Activated T-helper 1 cell treated with Interleukin-2 at 50 U/mL for 16 hours (primary cell): ENCODE data around the gene HECTD4.
"Not testable (repeated sequence)": the region's sequence is repeated elsewhere in the genome, so short reads cannot be mapped to it uniquely, and the experiment has no call there.

Experiments used
- DNase-seq: peaks from one replicate; pipeline ENCODE4 v3.0.0-alpha.2; 2020; ENCODE audit warnings: low read depth

HECTD4 gene

DNA sequence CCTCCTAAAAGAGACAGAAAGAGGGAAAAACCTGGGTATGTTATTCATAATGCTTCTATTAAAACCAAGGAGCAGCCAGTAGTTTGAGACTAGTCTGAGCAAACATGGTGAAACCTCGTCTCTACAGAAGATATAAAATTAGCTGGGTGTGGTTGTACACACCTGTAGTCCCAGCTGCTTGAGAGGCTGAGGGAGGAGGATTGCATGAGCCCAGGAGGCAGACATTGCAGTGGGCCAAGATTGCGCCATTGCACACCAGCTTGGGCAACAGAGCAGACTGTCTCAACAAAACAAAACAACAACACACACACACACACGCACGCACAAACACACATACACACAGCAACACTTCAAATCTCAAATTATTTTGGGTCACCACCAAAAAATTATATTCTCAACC lies 27.8 kb downstream of the HECTD4 start:
- DNase-seq = no peak

DNA sequence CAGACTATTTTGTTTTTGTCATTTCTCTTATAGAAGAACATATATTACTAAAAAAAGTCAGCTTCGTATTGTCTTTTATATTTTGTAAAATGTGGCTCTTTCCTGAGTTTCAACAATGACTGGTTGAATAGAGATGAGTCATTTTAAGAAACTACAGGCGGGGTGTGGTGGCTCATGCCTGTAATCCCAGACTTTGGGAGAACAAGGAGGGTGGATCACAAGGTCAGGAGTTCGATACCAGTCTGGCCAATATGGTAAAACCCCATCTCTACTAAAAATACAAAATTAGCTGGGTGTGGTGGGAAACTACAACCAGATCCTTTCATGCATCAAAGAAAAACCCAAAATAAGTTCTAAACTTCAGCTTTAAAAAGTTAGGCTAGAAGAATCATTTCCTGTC lies 28.8 kb downstream of the HECTD4 start:
- no peak for DNase-seq

GRCh38 chr12:112352921-112353320 lies 29.3 kb downstream of the HECTD4 start:
- no peak for DNase-seq

- no peak for DNase-seq
Observed at GRCh38 chr12:112350593-112351592, 31.3 kb downstream of the HECTD4 start.

DNA sequence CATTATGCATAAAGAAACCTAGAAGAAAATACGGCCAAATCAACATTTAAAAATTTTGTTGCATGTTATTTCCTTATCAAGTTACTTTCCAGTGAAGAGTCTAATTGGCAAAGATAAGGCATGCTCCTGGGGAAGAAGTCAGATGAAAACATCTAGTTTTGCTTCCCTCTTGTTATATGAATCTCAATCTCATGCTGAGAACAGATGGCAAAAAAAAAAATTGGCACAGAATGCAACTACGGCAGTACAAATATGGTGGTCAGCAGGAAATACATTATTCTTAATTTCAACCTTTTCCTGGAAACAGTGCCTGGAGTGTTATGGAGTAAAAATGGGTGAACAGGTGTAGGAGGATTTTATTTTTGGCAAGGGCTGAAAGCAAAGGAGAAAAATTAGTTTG lies 32.8 kb downstream of the HECTD4 start:
- no peak for DNase-seq

DNA sequence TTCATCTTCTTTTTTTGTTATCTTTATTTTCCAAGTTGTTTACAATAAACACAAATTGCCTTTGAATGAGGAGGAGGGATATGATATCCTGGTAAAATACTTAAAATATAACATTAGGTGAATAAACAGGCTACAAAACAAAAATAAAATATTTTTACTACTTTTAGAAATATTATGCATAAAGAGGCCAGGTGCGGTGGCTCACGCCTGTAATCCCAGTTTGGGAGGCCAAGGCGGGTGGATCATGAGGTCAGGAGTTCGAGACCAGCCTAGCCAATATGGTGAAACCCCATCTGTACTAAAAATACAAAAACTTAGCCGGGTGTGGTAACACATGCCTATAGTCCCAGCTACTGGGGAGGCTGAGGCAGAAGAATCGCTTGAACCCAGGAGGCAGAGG lies 33.3 kb downstream of the HECTD4 start:
- DNase-seq = not testable (repeated sequence)

DNA sequence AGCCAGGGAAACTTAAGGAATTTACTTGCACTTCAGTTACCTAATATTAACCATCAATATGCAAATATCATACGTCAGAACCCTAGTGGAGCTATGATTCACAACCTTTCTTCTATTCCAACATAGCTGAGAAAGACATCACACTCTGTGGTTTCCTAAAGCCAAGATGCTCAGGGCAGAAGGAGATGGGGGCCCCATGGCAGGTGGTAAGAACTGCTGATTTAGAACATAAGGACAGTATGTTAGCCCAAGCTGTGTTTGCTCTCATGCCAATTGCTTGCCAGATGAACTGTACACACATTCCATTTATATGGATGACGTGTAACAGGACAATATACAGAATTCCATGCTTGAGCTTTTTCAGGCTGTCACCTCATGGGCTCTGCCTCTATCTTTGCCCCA lies 34.6 kb downstream of the HECTD4 start:
- no peak for DNase-seq

DNA sequence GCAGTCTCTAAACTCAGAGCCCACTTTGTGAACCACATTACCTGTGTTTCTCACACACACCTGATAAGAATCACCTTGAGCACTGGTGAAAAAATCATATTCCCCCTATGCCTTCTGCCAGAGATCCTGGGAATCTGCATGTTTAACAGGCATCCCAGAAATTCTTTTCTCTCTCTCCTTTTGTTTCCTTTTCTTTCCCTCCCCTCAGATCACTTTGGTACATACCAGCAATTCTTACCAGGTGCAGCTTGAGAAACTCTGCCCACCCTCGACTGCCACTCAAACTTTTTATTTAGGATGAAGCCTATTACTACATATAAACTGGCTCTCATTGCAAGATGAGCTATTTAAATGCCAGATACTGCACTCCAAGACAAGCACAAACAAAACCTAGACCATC lies 36.0 kb downstream of the HECTD4 start:
- no peak for DNase-seq

GRCh38 chr12:112344220-112344619 lies 38.0 kb downstream of the HECTD4 start:
- no peak for DNase-seq

- DNase-seq = no peak
Observed at GRCh38 chr12:112342587-112342986, 39.6 kb downstream of the HECTD4 start.

- no peak for DNase-seq
Observed at GRCh38 chr12:112341046-112341825, 41.0 kb downstream of the HECTD4 start.

DNA sequence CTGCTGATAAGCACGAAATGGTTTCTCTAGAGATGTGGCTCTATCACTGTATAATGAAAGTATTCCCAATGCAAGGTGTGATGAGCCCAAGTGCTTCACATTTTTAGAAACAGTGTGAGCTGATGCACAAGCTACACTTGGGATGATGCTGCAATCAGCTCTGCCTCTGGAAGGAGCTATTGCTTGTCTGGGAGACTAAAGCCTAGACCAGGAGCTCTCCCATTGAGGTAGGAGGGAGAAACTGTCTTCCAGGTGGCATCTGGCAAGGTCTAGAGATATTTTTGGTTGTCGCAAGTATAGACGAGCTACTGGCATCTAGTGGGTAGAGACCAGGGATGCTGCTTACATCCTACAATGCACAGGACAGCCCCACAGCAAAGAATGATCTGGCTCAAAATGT lies 42.0 kb downstream of the HECTD4 start:
- DNase-seq = no peak

DNA sequence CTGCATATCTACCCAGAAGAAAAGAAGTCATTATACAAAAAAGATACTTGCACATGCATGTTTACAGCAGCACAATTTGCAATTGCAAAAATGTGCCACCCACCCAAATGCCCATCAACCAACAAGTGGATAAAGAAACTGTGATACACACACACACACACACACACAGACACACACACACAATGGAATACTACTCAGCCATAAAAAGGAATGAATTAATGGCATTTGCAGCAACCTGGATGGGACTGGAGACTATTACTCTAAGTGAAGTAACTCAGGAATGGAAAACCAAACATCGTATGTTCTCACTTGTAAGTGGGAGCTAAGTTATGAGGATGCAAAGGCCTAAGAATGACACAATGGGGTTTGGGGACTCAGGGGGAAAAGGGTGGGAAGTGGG lies 47.2 kb downstream of the HECTD4 start:
- DNase-seq = not testable (repeated sequence)

GRCh38 chr12:112333019-112333418 lies 49.2 kb downstream of the HECTD4 start:
- no peak for DNase-seq

DNA sequence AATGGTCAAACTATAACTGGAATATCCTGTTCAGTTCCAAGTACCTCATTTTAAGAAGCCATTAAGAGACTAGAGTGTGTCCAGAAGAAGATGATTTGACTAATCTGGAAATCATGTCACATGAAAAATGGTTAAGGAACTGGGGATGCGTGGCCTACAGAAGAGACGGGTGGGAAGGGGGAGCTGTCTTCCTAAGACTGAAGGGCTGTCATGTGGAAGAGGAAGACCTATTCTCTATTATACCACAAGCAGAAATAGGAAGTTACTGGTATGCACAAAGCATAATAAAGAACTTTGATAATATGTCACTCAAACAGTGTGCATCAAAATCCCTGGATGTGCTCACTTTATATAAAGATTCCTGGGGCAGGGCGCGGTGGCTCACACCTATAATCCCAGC lies 50.3 kb downstream of the HECTD4 start:
- DNase-seq = no peak

DNA sequence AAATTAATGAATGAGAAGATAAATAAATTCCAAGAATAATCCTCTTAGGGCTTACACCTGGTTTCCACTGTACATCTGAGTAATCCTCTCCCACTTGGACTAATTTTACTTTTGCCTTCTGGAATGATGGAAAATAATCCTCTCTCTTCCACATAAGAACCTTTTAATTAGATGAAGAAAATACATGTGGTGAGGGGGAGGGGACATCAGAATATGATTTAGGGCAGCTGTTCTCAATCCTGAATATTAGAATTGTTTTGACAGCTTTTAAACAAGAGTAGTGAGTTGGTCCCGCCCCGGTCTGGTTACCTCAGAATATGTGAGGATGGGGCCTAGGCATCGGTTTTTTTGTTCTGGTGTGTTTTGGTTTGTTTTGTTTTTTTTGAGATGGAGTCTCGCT lies 51.5 kb downstream of the HECTD4 start:
- DNase-seq = no peak

GRCh38 chr12:112328456-112329124 lies 53.6 kb downstream of the HECTD4 start:
- DNase-seq = no peak

DNA sequence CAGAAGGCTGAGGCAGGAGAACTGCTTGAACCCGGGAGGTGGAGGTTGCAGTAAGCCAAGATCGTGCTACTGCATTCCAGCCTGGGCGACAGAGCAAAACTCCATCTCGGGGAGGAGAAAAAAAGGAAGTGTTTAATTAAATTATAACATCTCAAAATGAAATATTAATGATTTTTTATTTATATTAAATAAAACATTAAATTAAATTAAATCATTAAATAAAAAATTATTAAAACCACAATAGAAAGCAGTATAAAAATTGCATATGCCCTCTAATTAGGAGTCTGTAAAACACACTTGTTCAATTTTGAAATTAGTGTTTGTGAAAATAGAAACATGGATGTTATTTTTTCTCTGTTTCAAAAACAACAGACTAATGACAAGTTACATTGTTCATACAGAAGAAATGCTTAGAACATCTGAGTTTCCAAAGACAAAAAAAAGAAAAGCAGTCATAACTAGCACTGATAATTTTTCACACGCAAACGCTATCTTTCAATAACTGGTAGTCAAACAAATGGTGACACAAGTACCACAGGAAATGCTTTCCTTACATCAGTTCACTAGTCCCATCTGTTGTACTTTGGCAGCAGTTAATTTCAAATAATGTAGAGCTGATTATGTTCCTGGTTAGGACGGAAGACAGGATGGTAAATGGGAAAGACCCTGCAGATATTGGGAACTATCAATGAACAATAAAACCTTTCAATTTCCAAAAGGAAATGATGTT lies 54.9 kb downstream of the HECTD4 start:
- DNase-seq = no peak

- DNase-seq = no peak
Observed at GRCh38 chr12:112325622-112326207, 56.5 kb downstream of the HECTD4 start.

DNA sequence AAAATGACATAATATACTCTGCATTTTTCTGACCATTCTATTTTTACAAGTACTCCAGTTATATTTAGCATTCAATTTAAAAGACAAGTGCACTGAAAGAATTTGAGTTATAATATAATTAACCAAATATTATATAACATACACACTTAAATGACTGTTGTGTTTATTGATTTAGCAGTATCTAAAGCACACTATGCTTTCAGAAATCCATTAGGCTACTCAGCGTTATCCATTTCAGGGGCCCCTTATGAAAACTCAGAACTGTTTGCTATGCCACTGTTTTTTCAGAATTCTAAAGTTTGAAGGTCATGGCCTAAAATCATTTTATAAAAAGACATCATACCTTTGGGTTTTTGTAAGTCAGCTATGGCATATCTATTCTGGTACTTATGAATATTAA lies 57.1 kb downstream of the HECTD4 start:
- DNase-seq = no peak

DNA sequence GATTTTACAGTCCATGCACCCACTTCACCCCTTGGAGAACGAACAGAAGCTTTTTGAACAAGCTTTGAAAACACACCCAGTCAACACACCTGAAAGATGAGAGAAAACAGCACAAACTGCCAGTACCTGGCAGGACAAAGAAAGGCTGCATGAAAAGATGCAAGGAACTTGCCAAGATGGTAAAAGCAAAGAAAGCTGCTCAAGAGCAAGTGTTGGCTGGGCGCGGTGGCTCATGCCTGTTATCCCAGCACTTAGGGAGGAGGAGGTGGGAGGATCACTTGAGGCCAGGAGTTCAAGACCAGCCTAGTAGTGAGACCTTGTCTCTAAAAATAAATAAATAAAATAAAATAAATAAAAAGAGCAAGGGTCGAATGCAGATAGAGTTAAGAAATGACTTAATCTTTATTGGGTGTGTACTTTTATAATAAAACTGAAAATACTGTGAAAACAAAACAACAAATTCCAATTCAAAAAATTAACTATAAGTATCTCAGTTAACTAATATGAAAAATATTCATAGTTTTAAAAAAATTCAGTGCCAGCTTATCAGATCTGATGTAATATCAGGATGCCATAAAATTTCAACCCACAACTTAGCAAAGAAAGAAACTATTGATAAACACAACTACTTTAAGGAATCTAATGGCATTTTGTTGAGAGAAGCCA lies 59.2 kb downstream of the HECTD4 start:
- DNase-seq = no peak
